GF-D8 (cell line): ENCODE results near the gene ATG3.
"Not testable (repeated sequence)": the region's sequence is repeated elsewhere in the genome, so short reads cannot be mapped to it uniquely, and the experiment has no call there.

Source experiments
- DNase-seq: peaks from one replicate; lab custom pipeline; 2025; lab: John Stamatoyannopoulos, UW

The ATG3 gene

GRCh38 chr3:112561734-112562529 is at the start of gene ATG3, which contains the start of gene SLC35A5:
Gene ATG3 (minus strand): TSS chr3:112561962. CDS start chr3:112561528, 434 bp downstream.
Gene SLC35A5 (plus strand): TSS chr3:112562045. CDS start chr3:112563404, 1,359 bp downstream.
- DNase-seq, result peak; percentile 95

- no peak for DNase-seq
Observed at GRCh38 chr3:112610121-112610520, 48.4 kb upstream of the ATG3 start.

- no peak for DNase-seq
Observed at GRCh38 chr3:112607863-112608262, 46.1 kb upstream of the ATG3 start.

GRCh38 chr3:112606098-112606497 is 44.3 kb upstream of the ATG3 start:
- DNase-seq, result no peak

- DNase-seq, result no peak
Observed at GRCh38 chr3:112605285-112605684, 43.5 kb upstream of the ATG3 start.

- no peak for DNase-seq
Observed at GRCh38 chr3:112604536-112604935, 42.8 kb upstream of the ATG3 start.

GRCh38 chr3:112602217-112602838 is 40.6 kb upstream of the ATG3 start:
- DNase-seq, result no peak

GRCh38 chr3:112598731-112599130 is 37.0 kb upstream of the ATG3 start:
- no peak for DNase-seq

GRCh38 chr3:112597945-112598344 is 36.2 kb upstream of the ATG3 start:
- no peak for DNase-seq

- DNase-seq, result no peak
Observed at GRCh38 chr3:112594856-112595255, 33.1 kb upstream of the ATG3 start.

GRCh38 chr3:112593258-112593657 is 31.5 kb upstream of the ATG3 start:
- DNase-seq, result no peak

- DNase-seq, result no peak
Observed at GRCh38 chr3:112587336-112587735, 25.6 kb upstream of the ATG3 start.

GRCh38 chr3:112585782-112586181 is 24.0 kb upstream of the ATG3 start:
- no peak for DNase-seq

- DNase-seq, result no peak
Observed at GRCh38 chr3:112583105-112583504, 21.3 kb upstream of the ATG3 start.

GRCh38 chr3:112582244-112582874 is 20.6 kb upstream of the ATG3 start:
- peak; percentile 9 for DNase-seq

- DNase-seq, result no peak
Observed at GRCh38 chr3:112579697-112580096, 17.9 kb upstream of the ATG3 start.

GRCh38 chr3:112579232-112579631 is 17.5 kb upstream of the ATG3 start:
- peak; percentile 18 for DNase-seq

- DNase-seq, result no peak
Observed at GRCh38 chr3:112572701-112573100, 10.9 kb upstream of the ATG3 start.

GRCh38 chr3:112569265-112569664 is 7.5 kb upstream of the ATG3 start:
- no peak for DNase-seq

- no peak for DNase-seq
Observed at GRCh38 chr3:112568642-112569041, 6.9 kb upstream of the ATG3 start.

- DNase-seq, result no peak
Observed at GRCh38 chr3:112564940-112565305, 3.2 kb upstream of the ATG3 start.

- not testable (repeated sequence) for DNase-seq
Observed at GRCh38 chr3:112564247-112564939, 2.6 kb upstream of the ATG3 start.

- no peak for DNase-seq
Observed at GRCh38 chr3:112561484-112561733, 353 bp downstream of the ATG3 start.
